Common myeloid progenitor, CD34-positive (primary cell): ENCODE results near the gene MSH3.
"Not testable (repeated sequence)": the region's sequence is repeated elsewhere in the genome, so short reads cannot be mapped to it uniquely, and the experiment has no call there.

ENCODE experiments used
- CTCF ChIA-PET: fragments of 350-600 bp; sonication (Branson Sonifier 250); formaldehyde crosslinking; loops from one replicate; lab custom pipeline; 2021; ENCODE audit warnings: antibody characterized with exemption; lab: Charles Lee
- POLR2A ChIA-PET: fragments of 350-600 bp; sonication (Branson Sonifier 250); formaldehyde crosslinking; loops from one replicate; lab custom pipeline; 2021; ENCODE audit warnings: antibody characterized with exemption; lab: Charles Lee
- DNase-seq, 3 donors: peaks; one replicate each; pipeline versions ENCODE4 v3.0.0 to v3.0.0-alpha.2; 2013
- H3K27ac ChIP-seq, 2 experiments: 1 replicate in 1 of 2; 2 replicates in 1 of 2; pipeline ENCODE4 v1.7.0; 2013; ENCODE audit warnings: inconsistent platforms in 2 of 2, low read length in 2 of 2, mild to moderate bottlenecking in 2 of 2, low read depth in 1 of 2, moderate library complexity in 1 of 2; ENCODE audit not compliant: severe bottlenecking in 2 of 2, insufficient read depth in 1 of 2, poor library complexity in 1 of 2
- H3K27me3 ChIP-seq, 5 experiments: replicated peaks in 2 of 5; 1 replicate in 3 of 5; 2 replicates in 2 of 5; pipeline versions ENCODE4 v1.6.1 to v1.7.0; 2013; ENCODE audit warnings: low read length in 4 of 5, mild to moderate bottlenecking in 2 of 5, moderate library complexity in 2 of 5, inconsistent platforms in 1 of 5; ENCODE audit not compliant: insufficient read depth in 5 of 5, control insufficient read depth in 4 of 5
- H3K36me3 ChIP-seq, 4 experiments: 1 replicate in 2 of 4; 2 replicates in 2 of 4; pipeline versions ENCODE4 v1.6.1 to v1.7.0; 2013; ENCODE audit warnings: low read length in 3 of 4, control low read depth in 1 of 4, mild to moderate bottlenecking in 1 of 4; ENCODE audit not compliant: control insufficient read depth in 4 of 4, insufficient read depth in 4 of 4
- H3K4me1 ChIP-seq, 4 experiments: 1 replicate in 3 of 4; 2 replicates in 1 of 4; pipeline versions ENCODE4 v1.6.1 to v1.7.1; 2013; ENCODE audit warnings: low read length in 3 of 4, mild to moderate bottlenecking in 3 of 4, control low read depth in 1 of 4, inconsistent platforms in 1 of 4, moderate library complexity in 1 of 4; ENCODE audit not compliant: control insufficient read depth in 4 of 4, insufficient read depth in 4 of 4; ENCODE audit errors: control extremely low read depth in 1 of 4
- H3K4me3 ChIP-seq, 7 experiments: 1 replicate in 4 of 7; 2 replicates in 3 of 7; pipeline versions ENCODE4 v1.5.1 to v1.7.0; 2013; ENCODE audit warnings: mild to moderate bottlenecking in 7 of 7, low read length in 6 of 7, moderate library complexity in 6 of 7, inconsistent platforms in 2 of 7, low read depth in 2 of 7, control low read depth in 1 of 7; ENCODE audit not compliant: insufficient read depth in 4 of 7, control insufficient read depth in 1 of 7; ENCODE audit errors: extremely low read depth in 1 of 7
- H3K9me3 ChIP-seq, 5 experiments: 1 replicate in 4 of 5; 2 replicates in 1 of 5; pipeline versions ENCODE4 v1.6.1 to v1.7.1; 2013; ENCODE audit warnings: low read length in 4 of 5, mild to moderate bottlenecking in 2 of 5, inconsistent platforms in 1 of 5, low read depth in 1 of 5, moderate library complexity in 1 of 5; ENCODE audit not compliant: control insufficient read depth in 4 of 5, insufficient read depth in 2 of 5; ENCODE audit errors: control extremely low read depth in 1 of 5
- WGBS: methylation state at CpG from one replicate; pipeline ENCODE4 v1.1.5; 2013; ENCODE audit not compliant: insufficient coverage; 5-methylcytosine and 5-hydroxymethylcytosine counted together

MSH3 gene

DNA sequence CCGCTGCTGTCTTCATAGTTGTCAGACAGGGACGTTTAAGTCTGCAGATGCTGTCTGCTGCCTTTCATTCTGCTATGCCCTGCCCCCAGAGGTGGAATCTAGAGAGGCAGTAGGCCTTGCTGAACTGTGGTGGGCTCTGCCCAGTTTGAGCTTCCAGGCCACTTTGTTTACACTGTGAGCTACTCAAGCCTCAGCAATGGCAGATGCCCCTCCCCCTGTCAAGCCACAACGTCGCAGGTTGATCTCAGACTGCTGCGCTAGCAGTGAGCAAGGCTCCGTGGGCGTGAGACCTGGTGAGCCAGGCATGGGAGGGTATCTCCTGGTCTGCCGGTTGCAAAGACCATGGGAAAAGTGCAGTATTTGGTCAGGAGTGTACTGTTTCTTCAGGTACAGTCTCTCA lies 192.0 kb downstream of the MSH3 start:
- H3K4me3 ChIP-seq, H3K27me3 ChIP-seq, H3K4me1 ChIP-seq, CTCF ChIA-PET, POLR2A ChIA-PET, H3K27ac ChIP-seq, DNase-seq: not testable (repeated sequence)
- 100% methylated on average over 6 of the region's 8 CpGs for WGBS
- peaks cover 1 to 21% (median 16%) of the 10 kb centered on the region in 5 experiments for H3K9me3 ChIP-seq
- H3K36me3 ChIP-seq = peaks cover 2 to 30% (median 6%) of the 10 kb centered on the region in 4 experiments

DNA sequence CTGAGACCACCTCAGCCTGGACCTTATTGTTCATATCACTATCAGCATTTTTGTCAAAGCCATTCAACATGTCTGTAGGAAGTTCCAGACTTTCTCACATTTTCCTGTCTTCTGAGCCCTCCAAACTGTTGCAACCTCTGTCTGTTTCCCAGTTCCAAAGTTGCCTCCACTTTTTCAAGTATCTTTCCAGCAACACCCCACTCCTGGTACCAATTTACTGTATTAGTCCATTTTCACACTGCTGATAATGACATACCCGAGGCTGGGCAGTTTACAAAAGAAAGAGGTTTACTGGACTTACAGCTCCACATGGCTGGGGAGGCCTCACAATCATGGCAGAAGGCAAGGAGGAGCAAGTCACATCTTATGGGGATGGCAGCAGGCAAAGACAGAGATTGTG lies 195.7 kb downstream of the MSH3 start:
- H3K4me1 ChIP-seq, DNase-seq, H3K4me3 ChIP-seq, H3K27ac ChIP-seq, CTCF ChIA-PET, POLR2A ChIA-PET, H3K27me3 ChIP-seq: not testable (repeated sequence)
- H3K9me3 ChIP-seq = peaks cover 2 to 21% (median 16%) of the 10 kb centered on the region in 5 experiments
- 100% methylated on average over 1 of the region's 1 CpG for WGBS
- H3K36me3 ChIP-seq = peaks cover 2 to 36% (median 8%) of the 10 kb centered on the region in 4 experiments

DNA sequence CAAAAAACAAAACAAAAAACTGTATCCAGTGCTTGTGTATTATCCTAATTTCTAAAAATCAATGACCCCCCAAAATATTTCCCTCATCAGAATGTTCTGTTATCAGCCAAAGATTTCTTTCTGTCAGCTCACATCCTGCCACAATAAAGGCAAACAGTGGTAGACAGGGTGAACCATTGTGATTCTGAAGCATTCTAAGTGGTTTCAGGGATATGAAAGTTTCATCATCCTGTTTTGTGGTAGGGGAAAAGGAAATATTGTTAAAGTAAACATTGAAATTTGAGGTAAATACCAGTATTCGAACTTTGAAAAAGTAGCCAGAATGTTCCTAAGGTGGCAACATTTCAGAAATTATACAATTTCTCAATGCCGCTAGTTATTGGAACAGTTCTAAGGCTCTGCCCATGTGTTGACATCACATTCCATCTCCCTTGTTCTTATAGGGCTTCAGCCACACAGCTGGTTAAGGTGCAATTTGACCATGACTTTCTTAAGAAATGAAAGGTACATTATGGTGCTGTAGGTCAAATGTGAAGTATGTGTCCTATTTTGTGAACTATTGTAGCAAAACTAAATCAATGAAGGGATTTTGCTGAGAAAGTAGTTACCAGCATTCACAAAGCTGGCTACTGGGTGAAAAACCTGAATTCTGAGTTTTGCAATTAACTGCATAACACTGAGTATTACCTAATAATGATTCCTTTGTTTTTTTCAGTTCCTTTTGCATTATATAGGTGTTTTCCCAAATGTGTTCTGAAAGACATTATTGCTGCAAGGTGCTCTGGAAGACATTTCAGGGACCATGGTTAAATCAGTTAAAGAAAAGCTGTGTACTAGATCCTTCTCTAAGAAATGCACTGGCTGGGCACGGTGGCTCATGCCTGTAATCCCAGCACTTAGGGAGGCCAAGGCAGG lies 198.1 kb downstream of the MSH3 start:
- Histone ChIP-seq H3K27me3 (no peaks in the 10 kb centered on the region), H3K4me3 (no peak overlapping the region), H3K36me3 (peaks cover 6 to 43% (median 8%) of the 10 kb centered on the region in 4 experiments), H3K4me1 (no peaks in the 10 kb centered on the region), H3K27ac (no peak overlapping the region), H3K9me3 (peaks cover 2 to 26% (median 13%) of the 10 kb centered on the region in 5 experiments)
- ChIA-PET POLR2A (no interaction called here), CTCF (no interaction called here)
- 100% methylated on average over 3 of the region's 3 CpGs for WGBS
- DNase-seq = no peak

DNA sequence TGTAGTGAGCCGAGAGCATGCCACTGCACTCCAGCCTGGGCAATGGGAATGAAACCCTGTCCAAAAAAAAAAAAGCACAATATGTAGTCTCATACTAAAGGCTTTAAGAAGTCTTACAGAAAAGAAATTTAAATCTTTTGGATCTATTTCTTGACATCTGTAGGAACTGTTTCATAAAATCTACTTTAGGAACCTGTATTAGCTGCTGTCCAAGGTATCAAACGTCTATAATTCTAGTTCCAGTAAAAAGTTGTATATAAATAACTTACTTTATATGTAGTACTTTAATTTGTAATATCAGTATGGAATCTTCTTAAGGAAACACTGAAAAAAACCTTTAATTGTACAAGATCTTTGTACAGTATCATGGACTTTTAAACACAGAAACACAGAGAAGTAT lies 199.0 kb downstream of the MSH3 start:
- CTCF ChIA-PET = no interaction called here
- DNase-seq = no peak
- no peaks in the 10 kb centered on the region for H3K4me1 ChIP-seq
- H3K36me3 ChIP-seq = peaks cover 4 to 43% (median 6%) of the 10 kb centered on the region in 4 experiments
- no peak overlapping the region for H3K4me3 ChIP-seq
- no peaks in the 10 kb centered on the region for H3K27me3 ChIP-seq
- no peak overlapping the region for H3K27ac ChIP-seq
- peaks cover 4 to 24% (median 13%) of the 10 kb centered on the region in 5 experiments for H3K9me3 ChIP-seq
- POLR2A ChIA-PET = no interaction called here
- WGBS = 88% methylated on average over 1 of the region's 2 CpGs

DNA sequence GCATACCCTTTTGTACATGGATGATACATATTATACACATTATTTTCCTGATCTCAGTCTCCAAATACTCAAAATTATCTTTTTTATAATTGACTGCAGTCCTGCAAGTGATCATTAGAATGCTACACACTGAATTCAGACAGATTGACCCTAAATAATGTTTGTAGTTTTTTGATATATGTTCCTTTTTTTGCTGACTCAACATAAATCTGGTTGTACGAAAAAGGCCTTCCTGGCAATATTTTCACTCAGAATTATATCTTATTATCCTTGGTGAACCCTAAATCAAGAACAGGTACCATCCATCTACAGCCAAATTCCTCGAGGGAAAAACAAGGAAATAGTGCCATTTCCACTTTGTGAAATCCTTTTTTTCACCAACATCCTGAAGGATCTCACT lies 200.1 kb downstream of the MSH3 start:
- no peaks in the 10 kb centered on the region for H3K27me3 ChIP-seq
- ChIA-PET CTCF (no interaction called here), POLR2A (no interaction called here)
- no peak overlapping the region for H3K27ac ChIP-seq
- 93% methylated on average over 2 of the region's 2 CpGs for WGBS
- H3K4me1 ChIP-seq = no peaks in the 10 kb centered on the region
- peaks cover 0 to 15% (median 5%) of the 10 kb centered on the region in 5 experiments for H3K9me3 ChIP-seq
- no peak overlapping the region for H3K4me3 ChIP-seq
- DNase-seq = no peak
- H3K36me3 ChIP-seq = peaks cover 0 to 31% (median 4%) of the 10 kb centered on the region in 4 experiments

DNA sequence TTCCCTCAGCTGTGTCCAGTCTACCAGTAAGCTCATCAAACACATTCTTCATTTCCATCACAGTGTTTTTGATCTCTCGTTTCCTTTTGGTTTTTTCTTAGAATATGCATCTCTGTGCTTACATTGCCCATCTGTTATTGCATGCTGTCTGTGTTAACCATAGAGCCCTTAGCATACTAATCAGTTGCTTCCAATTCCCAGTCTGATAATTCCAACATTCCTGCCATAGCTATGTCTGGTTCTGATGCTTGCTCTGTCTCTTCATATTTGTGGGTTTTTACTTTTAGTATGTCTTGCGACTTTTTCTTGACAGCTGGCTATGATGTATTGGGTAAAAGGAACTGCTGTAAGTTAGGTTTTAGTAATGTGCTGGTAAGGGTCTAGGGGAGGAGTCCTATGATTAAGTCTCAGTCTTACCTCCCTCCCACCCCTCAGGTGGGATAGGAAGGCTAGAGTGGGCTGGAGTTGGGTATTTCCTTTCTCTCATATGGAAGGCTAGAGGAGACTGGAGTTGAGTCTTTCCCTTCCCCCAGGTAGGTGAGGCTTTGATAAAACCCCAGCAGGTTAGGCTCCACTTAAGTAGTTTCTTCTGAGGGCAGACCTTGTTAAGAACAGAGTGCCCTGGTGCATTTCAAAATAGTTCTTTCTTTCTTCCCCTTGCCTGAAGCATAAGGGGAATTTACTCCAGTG lies 206.6 kb downstream of the MSH3 start:
- no peak for DNase-seq
- WGBS = 83% methylated on average over 1 of the region's 2 CpGs
- CTCF ChIA-PET = no interaction called here
- Histone ChIP-seq H3K36me3 (peaks cover 2 to 10% (median 5%) of the 10 kb centered on the region in 4 experiments), H3K27ac (no peak overlapping the region), H3K4me3 (no peak overlapping the region), H3K27me3 (no peaks in the 10 kb centered on the region), H3K9me3 (peaks cover 0 to 9% (median 0%) of the 10 kb centered on the region in 5 experiments), H3K4me1 (no peaks in the 10 kb centered on the region)
- POLR2A ChIA-PET = no interaction called here

DNA sequence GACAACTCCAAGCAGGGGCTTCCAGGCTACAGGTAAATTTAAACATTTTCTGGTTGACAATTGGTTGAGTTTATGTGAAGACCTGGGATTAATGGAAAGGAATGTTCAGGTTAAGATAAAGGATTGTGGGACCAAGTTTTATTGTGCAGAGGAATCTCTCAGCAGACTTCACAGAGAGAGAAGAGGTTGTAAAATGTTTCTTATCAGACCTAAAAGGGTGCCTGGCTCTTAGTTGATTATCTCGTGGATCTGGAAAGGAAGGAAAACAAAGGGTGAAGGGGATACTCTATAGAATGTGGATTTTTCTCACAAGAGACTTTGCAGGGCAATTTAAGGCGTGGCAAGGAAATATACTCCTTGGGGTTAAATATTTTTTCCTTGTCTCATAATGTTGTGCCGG lies 209.3 kb downstream of the MSH3 start:
- CTCF ChIA-PET = no interaction called here
- Histone ChIP-seq H3K27me3 (no peaks in the 10 kb centered on the region), H3K9me3 (peaks cover 0 to 1% (median 0%) of the 10 kb centered on the region in 5 experiments), H3K27ac (no peak overlapping the region), H3K36me3 (peaks cover 2 to 15% (median 8%) of the 10 kb centered on the region in 4 experiments), H3K4me1 (no peaks in the 10 kb centered on the region), H3K4me3 (no peak overlapping the region)
- WGBS = 100% methylated on average over 2 of the region's 3 CpGs
- no peak for DNase-seq
- POLR2A ChIA-PET = no interaction called here
